GM12878 (cell line): ENCODE data around the gene SEC63.

Experiments
- BCL11A ChIP-seq: IDR thresholded peaks from 2 replicates; pipeline ENCODE4 v1.6.1; 2011; ENCODE audit warnings: low read depth, low read length
- FOXM1 ChIP-seq: IDR thresholded peaks from 2 replicates; pipeline ENCODE4 v1.6.1; 2012; ENCODE audit warnings: low read depth, mild to moderate bottlenecking, inconsistent platforms, low read length, moderate library complexity
- MEF2A ChIP-seq: IDR thresholded peaks from 2 replicates; pipeline ENCODE4 v1.6.1; 2011; ENCODE audit warnings: low read depth, mild to moderate bottlenecking, low read length, moderate library complexity; ENCODE audit not compliant: insufficient read depth
- NR2C2 ChIP-seq: IDR thresholded peaks from 2 replicates; pipeline ENCODE4 v1.6.1; 2011; ENCODE audit warnings: borderline replicate concordance, low read depth; ENCODE audit not compliant: control insufficient read depth, insufficient read length
- POLR2A ChIP-seq: IDR thresholded peaks from 2 replicates; pipeline ENCODE4 v1.6.1; 2011; ENCODE audit warnings: low read depth, mild to moderate bottlenecking, low read length
- SMC3 ChIP-seq: IDR thresholded peaks from 2 replicates; pipeline ENCODE4 v1.6.1; 2011; ENCODE audit warnings: low read length, improper control_type of control experiment, borderline replicate concordance
- SREBF2 ChIP-seq: IDR thresholded peaks from 2 replicates; pipeline ENCODE4 v1.6.1; 2012; ENCODE audit warnings: mild to moderate bottlenecking, low read length
- TF ChIP-seq, protein P1 (sequence below), 3 experiments: IDR thresholded peaks in 2 of 3; conservative IDR thresholded peaks in 1 of 3; 2 replicates each; pipeline ENCODE4 v1.5.1; 2011; ENCODE audit warnings: low read depth in 3 of 3, low read length in 3 of 3, mild to moderate bottlenecking in 3 of 3, control low read depth in 2 of 3, moderate library complexity in 2 of 3, inconsistent platforms in 1 of 3, mixed read lengths in 1 of 3; ENCODE audit not compliant: control insufficient read depth in 2 of 3, insufficient read depth in 1 of 3; ENCODE audit errors: extremely low read depth in 1 of 3
- TF ChIP-seq, protein P2 (sequence below): fragments of 450-650 bp; IDR thresholded peaks from 2 replicates; pipeline ENCODE4 v1.6.1; 2017; ENCODE audit warnings: mild to moderate bottlenecking, moderate library complexity

GRCh38 chr6:107870381-107870780 is 87.6 kb downstream of the SEC63 start:
- no peak for TF ChIP-seq SMC3
- no peak for TF ChIP-seq BCL11A
- TF ChIP-seq SREBF2, result no peak
- no peak for TF ChIP-seq NR2C2
- TF ChIP-seq MEF2A, result no peak
- TF ChIP-seq, protein P1, sequence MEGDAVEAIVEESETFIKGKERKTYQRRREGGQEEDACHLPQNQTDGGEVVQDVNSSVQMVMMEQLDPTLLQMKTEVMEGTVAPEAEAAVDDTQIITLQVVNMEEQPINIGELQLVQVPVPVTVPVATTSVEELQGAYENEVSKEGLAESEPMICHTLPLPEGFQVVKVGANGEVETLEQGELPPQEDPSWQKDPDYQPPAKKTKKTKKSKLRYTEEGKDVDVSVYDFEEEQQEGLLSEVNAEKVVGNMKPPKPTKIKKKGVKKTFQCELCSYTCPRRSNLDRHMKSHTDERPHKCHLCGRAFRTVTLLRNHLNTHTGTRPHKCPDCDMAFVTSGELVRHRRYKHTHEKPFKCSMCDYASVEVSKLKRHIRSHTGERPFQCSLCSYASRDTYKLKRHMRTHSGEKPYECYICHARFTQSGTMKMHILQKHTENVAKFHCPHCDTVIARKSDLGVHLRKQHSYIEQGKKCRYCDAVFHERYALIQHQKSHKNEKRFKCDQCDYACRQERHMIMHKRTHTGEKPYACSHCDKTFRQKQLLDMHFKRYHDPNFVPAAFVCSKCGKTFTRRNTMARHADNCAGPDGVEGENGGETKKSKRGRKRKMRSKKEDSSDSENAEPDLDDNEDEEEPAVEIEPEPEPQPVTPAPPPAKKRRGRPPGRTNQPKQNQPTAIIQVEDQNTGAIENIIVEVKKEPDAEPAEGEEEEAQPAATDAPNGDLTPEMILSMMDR (IDR thresholded peaks at IDR 0.05 in 2 of 3, conservative IDR thresholded peaks at IDR 0.05 in 1 of 3; ENCODE audit: control insufficient read depth in 2 of 3, extremely low read depth in 1 of 3, insufficient read depth in 1 of 3, low read depth in 3 of 3, low read length in 3 of 3), result no peak
- TF ChIP-seq, protein P2, sequence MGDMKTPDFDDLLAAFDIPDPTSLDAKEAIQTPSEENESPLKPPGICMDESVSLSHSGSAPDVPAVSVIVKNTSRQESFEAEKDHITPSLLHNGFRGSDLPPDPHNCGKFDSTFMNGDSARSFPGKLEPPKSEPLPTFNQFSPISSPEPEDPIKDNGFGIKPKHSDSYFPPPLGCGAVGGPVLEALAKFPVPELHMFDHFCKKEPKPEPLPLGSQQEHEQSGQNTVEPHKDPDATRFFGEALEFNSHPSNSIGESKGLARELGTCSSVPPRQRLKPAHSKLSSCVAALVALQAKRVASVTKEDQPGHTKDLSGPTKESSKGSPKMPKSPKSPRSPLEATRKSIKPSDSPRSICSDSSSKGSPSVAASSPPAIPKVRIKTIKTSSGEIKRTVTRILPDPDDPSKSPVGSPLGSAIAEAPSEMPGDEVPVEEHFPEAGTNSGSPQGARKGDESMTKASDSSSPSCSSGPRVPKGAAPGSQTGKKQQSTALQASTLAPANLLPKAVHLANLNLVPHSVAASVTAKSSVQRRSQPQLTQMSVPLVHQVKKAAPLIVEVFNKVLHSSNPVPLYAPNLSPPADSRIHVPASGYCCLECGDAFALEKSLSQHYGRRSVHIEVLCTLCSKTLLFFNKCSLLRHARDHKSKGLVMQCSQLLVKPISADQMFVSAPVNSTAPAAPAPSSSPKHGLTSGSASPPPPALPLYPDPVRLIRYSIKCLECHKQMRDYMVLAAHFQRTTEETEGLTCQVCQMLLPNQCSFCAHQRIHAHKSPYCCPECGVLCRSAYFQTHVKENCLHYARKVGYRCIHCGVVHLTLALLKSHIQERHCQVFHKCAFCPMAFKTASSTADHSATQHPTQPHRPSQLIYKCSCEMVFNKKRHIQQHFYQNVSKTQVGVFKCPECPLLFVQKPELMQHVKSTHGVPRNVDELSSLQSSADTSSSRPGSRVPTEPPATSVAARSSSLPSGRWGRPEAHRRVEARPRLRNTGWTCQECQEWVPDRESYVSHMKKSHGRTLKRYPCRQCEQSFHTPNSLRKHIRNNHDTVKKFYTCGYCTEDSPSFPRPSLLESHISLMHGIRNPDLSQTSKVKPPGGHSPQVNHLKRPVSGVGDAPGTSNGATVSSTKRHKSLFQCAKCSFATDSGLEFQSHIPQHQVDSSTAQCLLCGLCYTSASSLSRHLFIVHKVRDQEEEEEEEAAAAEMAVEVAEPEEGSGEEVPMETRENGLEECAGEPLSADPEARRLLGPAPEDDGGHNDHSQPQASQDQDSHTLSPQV, result no peak
- TF ChIP-seq POLR2A, result no peak
- no peak for TF ChIP-seq FOXM1
